Neural cell (in vitro differentiated cells): Measurements from ENCODE around the gene CABP1.

Experiments
- EP300 ChIP-seq: fragments of 450-650 bp; conservative IDR thresholded peaks from 2 replicates; pipeline ENCODE4 v1.6.1; 2014; ENCODE audit warnings: antibody characterized with exemption, mild to moderate bottlenecking, moderate library complexity; ENCODE audit not compliant: poor library complexity, severe bottlenecking
- EZH2 ChIP-seq: fragments of 200-600, 300-800 bp; shearing (Covaris generic), sonication (generic); IDR thresholded peaks from 2 replicates; pipeline ENCODE4 v1.6.1; 2014; ENCODE audit warnings: antibody characterized with exemption, low read length, borderline replicate concordance, mild to moderate bottlenecking; ENCODE audit not compliant: insufficient read depth, poor library complexity, severe bottlenecking
- MXI1 ChIP-seq: fragments of 450-650 bp; conservative IDR thresholded peaks from 2 replicates; pipeline ENCODE4 v1.6.1; 2014; ENCODE audit warnings: antibody characterized with exemption, mild to moderate bottlenecking; ENCODE audit not compliant: poor library complexity, severe bottlenecking
- POLR2AphosphoS5 ChIP-seq: IDR thresholded peaks from 2 replicates; pipeline ENCODE4 v1.6.1; 2012
- RAD21 ChIP-seq: fragments of 450-650 bp; conservative IDR thresholded peaks from 2 replicates; pipeline ENCODE4 v1.6.1; 2014; ENCODE audit warnings: antibody characterized with exemption, mild to moderate bottlenecking, moderate library complexity
- SMC3 ChIP-seq: fragments of 450-650 bp; conservative IDR thresholded peaks from 2 replicates; pipeline ENCODE4 v1.6.1; 2014; ENCODE audit warnings: antibody characterized with exemption, mild to moderate bottlenecking, moderate library complexity; ENCODE audit not compliant: poor library complexity
- TAF1 ChIP-seq: IDR thresholded peaks from 2 replicates; pipeline ENCODE4 v1.6.1; 2012; ENCODE audit warnings: low read depth
- TF ChIP-seq, protein P1 (sequence below): fragments of 450-650 bp; IDR thresholded peaks from 2 replicates; pipeline ENCODE4 v1.5.1; 2014; ENCODE audit warnings: antibody characterized with exemption, mild to moderate bottlenecking, moderate library complexity; ENCODE audit not compliant: poor library complexity, severe bottlenecking
- TF ChIP-seq, protein P2 (sequence below): IDR thresholded peaks from 2 replicates; pipeline ENCODE4 v1.6.1; 2012; ENCODE audit warnings: borderline replicate concordance

DNA sequence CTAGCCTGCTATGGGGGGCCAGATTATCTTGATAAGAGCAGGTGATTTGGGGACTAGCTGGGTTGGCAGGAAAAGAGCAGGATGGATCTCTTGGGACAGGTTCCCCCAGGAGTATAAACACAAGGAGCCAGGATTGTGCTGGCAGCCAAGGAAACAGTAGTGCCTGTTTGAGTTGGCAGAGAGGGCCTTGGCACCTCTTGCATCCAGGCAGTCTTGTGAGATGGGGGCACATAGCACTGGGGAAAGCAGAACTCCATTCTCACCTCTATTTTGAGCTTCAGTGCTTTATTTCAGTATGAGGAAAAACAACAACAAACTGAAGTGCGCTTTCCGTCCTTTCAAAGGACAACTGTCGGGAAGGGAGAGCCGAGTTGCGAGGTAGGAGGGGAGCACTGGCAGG lies 60.5 kb downstream of the CABP1 start:
- TF ChIP-seq POLR2AphosphoS5 (no peak), TAF1 (no peak), SMC3 (no peak), RAD21 (no peak), EZH2 (no peak), MXI1 (no peak), EP300 (no peak)
- TF ChIP-seq, protein P1, sequence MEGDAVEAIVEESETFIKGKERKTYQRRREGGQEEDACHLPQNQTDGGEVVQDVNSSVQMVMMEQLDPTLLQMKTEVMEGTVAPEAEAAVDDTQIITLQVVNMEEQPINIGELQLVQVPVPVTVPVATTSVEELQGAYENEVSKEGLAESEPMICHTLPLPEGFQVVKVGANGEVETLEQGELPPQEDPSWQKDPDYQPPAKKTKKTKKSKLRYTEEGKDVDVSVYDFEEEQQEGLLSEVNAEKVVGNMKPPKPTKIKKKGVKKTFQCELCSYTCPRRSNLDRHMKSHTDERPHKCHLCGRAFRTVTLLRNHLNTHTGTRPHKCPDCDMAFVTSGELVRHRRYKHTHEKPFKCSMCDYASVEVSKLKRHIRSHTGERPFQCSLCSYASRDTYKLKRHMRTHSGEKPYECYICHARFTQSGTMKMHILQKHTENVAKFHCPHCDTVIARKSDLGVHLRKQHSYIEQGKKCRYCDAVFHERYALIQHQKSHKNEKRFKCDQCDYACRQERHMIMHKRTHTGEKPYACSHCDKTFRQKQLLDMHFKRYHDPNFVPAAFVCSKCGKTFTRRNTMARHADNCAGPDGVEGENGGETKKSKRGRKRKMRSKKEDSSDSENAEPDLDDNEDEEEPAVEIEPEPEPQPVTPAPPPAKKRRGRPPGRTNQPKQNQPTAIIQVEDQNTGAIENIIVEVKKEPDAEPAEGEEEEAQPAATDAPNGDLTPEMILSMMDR = no peak
- TF ChIP-seq, protein P2, sequence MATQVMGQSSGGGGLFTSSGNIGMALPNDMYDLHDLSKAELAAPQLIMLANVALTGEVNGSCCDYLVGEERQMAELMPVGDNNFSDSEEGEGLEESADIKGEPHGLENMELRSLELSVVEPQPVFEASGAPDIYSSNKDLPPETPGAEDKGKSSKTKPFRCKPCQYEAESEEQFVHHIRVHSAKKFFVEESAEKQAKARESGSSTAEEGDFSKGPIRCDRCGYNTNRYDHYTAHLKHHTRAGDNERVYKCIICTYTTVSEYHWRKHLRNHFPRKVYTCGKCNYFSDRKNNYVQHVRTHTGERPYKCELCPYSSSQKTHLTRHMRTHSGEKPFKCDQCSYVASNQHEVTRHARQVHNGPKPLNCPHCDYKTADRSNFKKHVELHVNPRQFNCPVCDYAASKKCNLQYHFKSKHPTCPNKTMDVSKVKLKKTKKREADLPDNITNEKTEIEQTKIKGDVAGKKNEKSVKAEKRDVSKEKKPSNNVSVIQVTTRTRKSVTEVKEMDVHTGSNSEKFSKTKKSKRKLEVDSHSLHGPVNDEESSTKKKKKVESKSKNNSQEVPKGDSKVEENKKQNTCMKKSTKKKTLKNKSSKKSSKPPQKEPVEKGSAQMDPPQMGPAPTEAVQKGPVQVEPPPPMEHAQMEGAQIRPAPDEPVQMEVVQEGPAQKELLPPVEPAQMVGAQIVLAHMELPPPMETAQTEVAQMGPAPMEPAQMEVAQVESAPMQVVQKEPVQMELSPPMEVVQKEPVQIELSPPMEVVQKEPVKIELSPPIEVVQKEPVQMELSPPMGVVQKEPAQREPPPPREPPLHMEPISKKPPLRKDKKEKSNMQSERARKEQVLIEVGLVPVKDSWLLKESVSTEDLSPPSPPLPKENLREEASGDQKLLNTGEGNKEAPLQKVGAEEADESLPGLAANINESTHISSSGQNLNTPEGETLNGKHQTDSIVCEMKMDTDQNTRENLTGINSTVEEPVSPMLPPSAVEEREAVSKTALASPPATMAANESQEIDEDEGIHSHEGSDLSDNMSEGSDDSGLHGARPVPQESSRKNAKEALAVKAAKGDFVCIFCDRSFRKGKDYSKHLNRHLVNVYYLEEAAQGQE = no peak
